GM18526 (cell line): ENCODE measurements around the gene SHANK3.

Experiments used
- POLR2A ChIP-seq: IDR thresholded peaks from 3 replicates; pipeline ENCODE4 v1.6.1; 2011; ENCODE audit not compliant: insufficient read length; ENCODE audit errors: extremely low read depth

Gene SHANK3

GRCh38 chr22:50640857-50641647, 31.6 kb upstream of the SHANK3 start:
- no peak for TF ChIP-seq POLR2A

GRCh38 chr22:50641696-50642607, 30.7 kb upstream of the SHANK3 start:
- TF ChIP-seq POLR2A, result no peak

GRCh38 chr22:50653256-50653655, 19.4 kb upstream of the SHANK3 start:
- TF ChIP-seq POLR2A, result no peak

GRCh38 chr22:50656122-50657070, 16.2 kb upstream of the SHANK3 start:
- TF ChIP-seq POLR2A, result no peak

GRCh38 chr22:50657925-50658324, 14.7 kb upstream of the SHANK3 start:
- no peak for TF ChIP-seq POLR2A

GRCh38 chr22:50660306-50660705, 12.3 kb upstream of the SHANK3 start:
- TF ChIP-seq POLR2A, result no peak

GRCh38 chr22:50665212-50665611, 7.4 kb upstream of the SHANK3 start:
- TF ChIP-seq POLR2A, result no peak

- TF ChIP-seq POLR2A, result no peak
Measured at GRCh38 chr22:50665738-50666137, 6.9 kb upstream of the SHANK3 start.

GRCh38 chr22:50670513-50670912, 2.1 kb upstream of the SHANK3 start:
- TF ChIP-seq POLR2A, result no peak

GRCh38 chr22:50670914-50671538, 1.6 kb upstream of the SHANK3 start:
- TF ChIP-seq POLR2A, result no peak

GRCh38 chr22:50671641-50672040, 982 bp upstream of the SHANK3 start:
- TF ChIP-seq POLR2A, result no peak

- no peak for TF ChIP-seq POLR2A
Measured at GRCh38 chr22:50672041-50672440, 582 bp upstream of the SHANK3 start.

GRCh38 chr22:50673231-50674129, 857 bp downstream of the SHANK3 start:
- no peak for TF ChIP-seq POLR2A

GRCh38 chr22:50674130-50674500, 1.5 kb downstream of the SHANK3 start:
- no peak for TF ChIP-seq POLR2A
